SK-N-MC (cell line): ENCODE data around the gene PIK3C2G.

Experiments
- EZH2 ChIP-seq: fragments of 200-600 bp; sonication (generic); IDR thresholded peaks from one replicate; pipeline ENCODE4 v1.6.1; 2017; ENCODE audit warnings: antibody characterized with exemption
- FOXP2 ChIP-seq: optimal IDR thresholded peaks from 2 replicates; pipeline ENCODE3; 2011; ENCODE audit warnings: mild to moderate bottlenecking, moderate library complexity; ENCODE audit not compliant: insufficient read depth; ENCODE audit errors: extremely low read length, control extremely low read depth
- POLR2AphosphoS5 ChIP-seq: IDR thresholded peaks from 2 replicates; pipeline ENCODE4 v1.6.1; 2012; ENCODE audit warnings: mild to moderate bottlenecking, low read depth, low read length, borderline replicate concordance

DNA sequence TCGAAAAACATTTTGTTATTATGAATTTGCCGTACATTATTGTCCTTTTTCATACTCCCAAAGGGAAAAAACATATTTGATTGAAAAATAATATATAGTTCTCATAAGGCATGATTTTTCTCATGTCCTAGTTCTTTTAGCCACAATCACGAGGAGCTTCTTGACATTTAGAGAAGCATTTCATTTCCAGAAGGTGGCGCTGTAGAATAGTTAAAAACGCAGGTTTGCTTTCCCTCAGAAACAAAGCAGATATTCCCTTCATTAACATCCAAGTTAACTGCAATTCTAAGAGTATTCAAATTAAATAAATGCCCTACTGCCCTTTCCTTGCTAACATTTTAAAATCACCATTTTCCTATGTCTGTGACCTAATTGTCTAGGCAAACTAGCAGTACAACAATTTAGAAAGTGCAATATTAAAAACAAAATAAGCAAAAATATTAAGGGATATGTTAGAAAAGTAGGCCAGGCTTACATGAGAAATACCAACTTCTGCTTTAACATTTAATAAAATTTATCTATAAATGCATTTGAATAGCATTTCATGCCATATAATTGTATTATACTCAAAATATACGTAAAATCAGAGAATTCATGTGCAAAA is 10.9 kb upstream of the PIK3C2G start:
- TF ChIP-seq POLR2AphosphoS5 (no peak), EZH2 (no peak), FOXP2 (no peak)
